Heart right ventricle (tissue), 16 donors: ENCODE results near the gene HES3. TPM values are rescaled to one million over a fixed set of nuclear protein-coding genes. Genes with fewer than 3 reads are reported as not detected.

ENCODE experiments used
- ATAC-seq, 8 donors: fragments of 200-7000 bp; cut with Tn5 transposase; one replicate each; pipeline ENCODE4 v1.9.1; 2020; ENCODE audit warnings: mild to moderate bottlenecking in 8 of 8, moderate library complexity in 8 of 8, moderate number of reproducible peaks in 1 of 8
- DNase-seq, 2 donors: peaks; one replicate each; pipeline ENCODE4 v3.0.0-alpha.2; 2020
- H3K27ac ChIP-seq, 10 donors: fragments of 200-600 bp; sonication (generic) in 2 of 10; one replicate each; pipeline versions ENCODE4 v1.5.0 to v1.8.0; 2020 to 2022; ENCODE audit warnings: mild to moderate bottlenecking in 3 of 10
- H3K27me3 ChIP-seq, 7 donors: fragments of 200-600 bp; one replicate each; pipeline ENCODE4 v1.8.0; 2021 to 2022; ENCODE audit warnings: mild to moderate bottlenecking in 2 of 7
- H3K36me3 ChIP-seq, 9 donors: fragments of 200-600 bp; sonication (generic) in 1 of 9; one replicate each; pipeline versions ENCODE4 v1.5.0 to v1.8.0; 2020 to 2022; ENCODE audit warnings: mild to moderate bottlenecking in 2 of 9
- H3K4me1 ChIP-seq, 9 donors: fragments of 200-600 bp; sonication (generic) in 1 of 9; one replicate each; pipeline versions ENCODE4 v1.5.0 to v1.8.0; 2020 to 2022; ENCODE audit warnings: mild to moderate bottlenecking in 4 of 9
- H3K4me3 ChIP-seq, 10 donors: fragments of 200-600 bp; sonication (generic) in 2 of 10; one replicate each; pipeline versions ENCODE4 v1.5.0 to v1.8.0; 2020 to 2022; ENCODE audit warnings: mild to moderate bottlenecking in 7 of 10, moderate library complexity in 2 of 10
- H3K9me3 ChIP-seq, 11 donors: fragments of 200-600 bp in 10 of 11; sonication (generic) in 2 of 11; one replicate each; pipeline versions ENCODE4 v1.5.0 to v1.8.0; 2013 to 2022; ENCODE audit warnings: mild to moderate bottlenecking in 2 of 11, control low read depth in 1 of 11, moderate library complexity in 1 of 11
- CTCF ChIP-seq, 9 donors: fragments of 200-600 bp; sonication (generic) in 2 of 9; IDR thresholded peaks; one replicate each; pipeline versions ENCODE4 v1.5.0 to v1.8.0; 2021 to 2022; ENCODE audit warnings: antibody characterized with exemption in 9 of 9, mild to moderate bottlenecking in 5 of 9, moderate library complexity in 1 of 9
- WGBS, 2 donors: extraction: QIAGEN DNeasy Blood & Tissue Kit; methylation state at CpG; one replicate each; pipeline ENCODE4 v1.1.7; 2013; ENCODE audit warnings: inconsistent platforms in 1 of 2; 5-methylcytosine and 5-hydroxymethylcytosine counted together
- intact Hi-C, 10 donors: fragments of 100-400 bp; cut with DNase I; formaldehyde crosslinking; loops; one replicate each; pipeline versions ENCODE4 v1.11.1 to v1.14.2; 2022
- long read RNA-seq, 3 donors: library from polyadenylated mRNA; unstranded; transcript quantifications; one replicate each; pipeline ENCODE4 v2.0.0, GENCODE V29; 2020 to 2021
- polyA plus RNA-seq, 2 donors: library from polyadenylated mRNA; stranded (reverse); fragments of 200-250 nt; gene quantifications; one replicate each; pipeline ENCODE4 v1.2.3, GENCODE V29; 2013
- total RNA-seq, 10 donors: library from RNA; stranded (reverse); fragmentation: NEBNext Ultra II Directional in 3 of 10; extraction: Animal tissue kit (Norgen Biotek cat#: 25700) in 3 of 10; gene quantifications; one replicate each; pipeline versions ENCODE4 v1.2.1 to v1.2.4, GENCODE V29; 2021 to 2023
- donor health status: Arrhythmogenic right ventricular cardiomyopathy.
- donor health status: ischemic (EF 13 %, LVEDD 7.1; RV severe dilation, severe dysfunction).
- donor health status: healthy with polysubstance abuse.
- donor health status: DM: no; HTN: yes; CAD: no.
- donor health status: DM: no; HTN: no; CAD: no.
- donor health status: ischemic (EF 25% LVEDD 6.9; RV normal size, moderate dysfunction).
- donor health status: ischemic (EF 25% LVEDD 5.7; RV mildly dilated, moderate dysfunction).
- donor health status: healthy.
- donor health status: DM: yes; HTN: yes; CAD: no.
- donor health status: Ischemic cardiomyopathy.
- donor health status: ischemic (EF 35%, LVEDD 5.7; RV mildly dilated, moderate dysfunction).
- donor health status: nonischemic (EF 11% LVEDD 7.7; RV severe dilation, severe dysfunction).
- donor health status: DM: yes; HTN: yes; CAD: no.
- donor health status: PGD.
- donor health status: ischemic (EF 29% LVEDD 5.4; RV normal size, mild dysfunction).
- donor health status: nonischemic (EF 23%, LVEDD 6.1; RV moderate dilation, normal function).

Gene HES3
- total RNA-seq (not detected), polyA plus RNA-seq (not detected)
- long read RNA-seq, donor 1, result 0 reads
- long read RNA-seq, donor 2, result 0 reads
- long read RNA-seq, donor 3, result 0 reads

- Histone ChIP-seq H3K9me3 (no peaks in the 10 kb centered on the region), H3K4me3 (no peak within 1 kb of the TSS), H3K4me1 (peaks cover 0 to 42% (median 32%) of the 10 kb centered on the region in 9 donors), H3K27me3 (peaks cover 23 to 99% (median 90%) of the 10 kb centered on the region in 7 donors), H3K36me3 (no peaks in the 10 kb centered on the region), H3K27ac (no peak within 1 kb of the TSS)
- intact Hi-C loops, result loop anchor here in 9 of 10 donors (2.0 to 10.0 kb wide), 10 partner anchors 37 to 202 kb away; partner anchors contain the start of genes RNF207 (in 3 of the 9) and CHD5 (in 1 of the 9)
- no peak for TF ChIP-seq CTCF (IDR thresholded peaks at IDR 0.05)
- ATAC-seq (no peak), DNase-seq (no peak)
- 3 to 5% methylated on average over 16 of the region's 16 CpGs for WGBS, 2 donors
Measured at GRCh38 chr1:6243993-6244392, at the start of gene HES3. Gene HES3, plus strand, starts transcription at chr1:6244179. Its CDS starts 187 bp downstream, at chr1:6244366.

GRCh38 chr1:6197746-6198427 lies 46.1 kb upstream of the HES3 start:
- Histone ChIP-seq H3K27me3 (no peaks in the 10 kb centered on the region), H3K4me1 (peaks cover 0 to 33% (median 29%) of the 10 kb centered on the region in 9 donors), H3K36me3 (peaks cover 0 to 49% (median 36%) of the 10 kb centered on the region in 9 donors), H3K27ac (peak overlapping the region in 1 of 10 donors; percentile 92), H3K4me3 (peak overlapping the region in 9 of 10 donors; percentile 72 to 100 (median 89)), H3K9me3 (no peaks in the 10 kb centered on the region)
- intact Hi-C loops, result loop anchor here in 4 of 10 donors (5.0 to 10.0 kb wide), 2 partner anchors 39 to 143 kb away; partner anchors contain the start of gene ICMT (in 4 of the 4)
- no peak for ATAC-seq
- WGBS, 2 donors, result 66% methylated on average over 6 of the region's 6 CpGs
- no peak for DNase-seq
- TF ChIP-seq CTCF (IDR thresholded peaks at IDR 0.05), result no peak

GRCh38 chr1:6198646-6199297 lies 45.2 kb upstream of the HES3 start:
- intact Hi-C loops, result loop anchor here in 4 of 10 donors (5.0 to 10.0 kb wide), 2 partner anchors 39 to 144 kb away; partner anchors contain the start of gene ICMT (in 4 of the 4)
- Histone ChIP-seq H3K36me3 (peaks cover 0 to 41% (median 28%) of the 10 kb centered on the region in 9 donors), H3K9me3 (no peaks in the 10 kb centered on the region), H3K27ac (peak overlapping the region in 9 of 10 donors; percentile 82 to 92 (median 88)), H3K4me3 (peak overlapping the region; percentile 72 to 100 (median 90)), H3K27me3 (no peaks in the 10 kb centered on the region), H3K4me1 (peaks cover 0 to 33% (median 29%) of the 10 kb centered on the region in 9 donors)
- ATAC-seq (peak in 5 of 8 donors; percentile 1 to 23 (median 2)), DNase-seq (no peak)
- 1% methylated on average over 31 of the region's 31 CpGs for WGBS, 2 donors
- no peak for TF ChIP-seq CTCF (IDR thresholded peaks at IDR 0.05)
